DMS114 treated with DMSO at 0.1 percent for 48 hours (cell line): ENCODE results near the gene GRB7.
A peak's percentile ranks its signal among the peaks of the same experiment; 100 is the strongest.
"Not testable (repeated sequence)": the region's sequence is repeated elsewhere in the genome, so short reads cannot be mapped to it uniquely, and the experiment has no call there.

Source experiments
- DNase-seq: peaks from one replicate; lab custom pipeline; 2025; ENCODE audit not compliant: unreplicated experiment; lab: John Stamatoyannopoulos, UW

The GRB7 gene

GRCh38 chr17:39730095-39730921, 7.4 kb upstream of the GRB7 start, which contains the start of gene MIEN1:
TSS of gene MIEN1 (minus strand) at chr17:39730532. CDS start at chr17:39730495, 37 bp downstream.
- peak; percentile 47 for DNase-seq

GRCh38 chr17:39732586-39732985, 5.2 kb upstream of the GRB7 start:
- no peak for DNase-seq

GRCh38 chr17:39735882-39736281, 1.9 kb upstream of the GRB7 start:
- DNase-seq, result no peak

GRCh38 chr17:39736319-39737165, 1.2 kb upstream of the GRB7 start:
- DNase-seq, result no peak

GRCh38 chr17:39737206-39737759, 455 bp upstream of the GRB7 start:
- no peak for DNase-seq

- DNase-seq, result no peak
These were observed 797 bp downstream of the GRB7 start for GRCh38 chr17:39738568-39738901.

GRCh38 chr17:39738983-39739884, 1.5 kb downstream of the GRB7 start:
- no peak for DNase-seq

- no peak for DNase-seq
These were observed 2.2 kb downstream of the GRB7 start for GRCh38 chr17:39739885-39740356.

- no peak for DNase-seq
These were observed 2.8 kb downstream of the GRB7 start for GRCh38 chr17:39740357-39741111.

- DNase-seq, result no peak
These were observed 4.6 kb downstream of the GRB7 start for GRCh38 chr17:39742126-39742855.

GRCh38 chr17:39742856-39743436, 5.2 kb downstream of the GRB7 start:
- no peak for DNase-seq

- no peak for DNase-seq
These were observed 6.5 kb downstream of the GRB7 start for GRCh38 chr17:39744075-39744835.

GRCh38 chr17:39744836-39745215, 7.1 kb downstream of the GRB7 start:
- DNase-seq, result no peak

- no peak for DNase-seq
These were observed 7.8 kb downstream of the GRB7 start for GRCh38 chr17:39745335-39746144.

GRCh38 chr17:39746145-39746461, 8.4 kb downstream of the GRB7 start:
- no peak for DNase-seq

- DNase-seq, result no peak
These were observed 10.0 kb downstream of the GRB7 start for GRCh38 chr17:39747745-39748144.

- DNase-seq, result not testable (repeated sequence)
These were observed 10.8 kb downstream of the GRB7 start for GRCh38 chr17:39748444-39749034.
